ENCODE measurements around the gene ZNF260. TPM values are rescaled to one million over a fixed set of nuclear protein-coding genes. Genes with fewer than 3 reads are reported as not detected.

Gene ZNF260
- total and polyA plus RNA-seq, 2 of the 4 experiments (the other 2 are of a cell fraction) = 4.0 to 11.3 TPM

DNA sequence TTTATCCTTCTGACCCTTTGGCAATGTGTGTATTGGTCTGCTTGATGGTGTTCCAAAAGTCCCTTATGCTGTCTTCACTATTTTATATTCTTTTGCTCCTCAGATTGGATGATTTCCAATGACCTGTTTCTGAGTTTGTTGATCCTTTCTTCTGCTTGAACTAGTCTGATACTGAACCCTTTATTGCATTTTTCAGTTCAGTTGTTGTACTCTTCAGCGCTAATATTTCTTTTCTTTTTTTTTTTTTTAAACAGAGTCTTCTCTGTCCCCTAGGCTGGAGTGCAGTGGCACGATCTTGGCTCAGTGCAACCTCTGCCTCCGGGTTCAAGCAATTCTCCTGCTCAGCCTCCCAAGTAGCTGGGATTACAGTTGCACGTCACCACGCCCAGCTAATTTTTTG, 26.1 kb downstream of the ZNF260 start:
- Histone ChIP-seq H2AK9ac (replicated peaks; ENCODE audit: low read depth, low read length, poor library complexity) (no peak overlapping the region), H3K14ac (replicated peaks; ENCODE audit: low read depth, low read length) (no peak overlapping the region), H2AFZ (replicated peaks; ENCODE audit: low read length, poor library complexity) (no peak overlapping the region), H3K27ac (ENCODE audit: insufficient read depth, low read length) (no peak overlapping the region), H3K9me3 (ENCODE audit: control insufficient read depth, insufficient read depth, low read length) (peaks cover 46% of the 10 kb centered on the region), H3K27me3 (ENCODE audit: control insufficient read depth, insufficient read depth, low read length) (no peaks in the 10 kb centered on the region), H3K4ac (ENCODE audit: low read depth, low read length) (no peak overlapping the region), H4K91ac (ENCODE audit: insufficient read depth, low read depth, low read length) (no peak overlapping the region), H3K18ac (ENCODE audit: low read depth, low read length) (no peak overlapping the region), H4K8ac (ENCODE audit: low read depth in 2 of 2, low read length in 2 of 2) (no peak overlapping the region), H3K9ac (ENCODE audit: low read depth, low read length) (no peak overlapping the region), H2BK5ac (ENCODE audit: low read depth, low read length, poor library complexity, severe bottlenecking) (no peak overlapping the region), H2BK20ac (ENCODE audit: low read depth, low read length) (no peak overlapping the region), H2AK5ac (ENCODE audit: low read depth, low read length) (no peak overlapping the region), H3K4me3 (ENCODE audit: insufficient read depth, low read depth, low read length) (no peak overlapping the region), H3K4me2 (ENCODE audit: low read depth, low read length) (no peak overlapping the region), H4K20me1 (ENCODE audit: insufficient read depth, low read length) (no peaks in the 10 kb centered on the region), H3K36me3 (ENCODE audit: control insufficient read depth, insufficient read depth, low read length) (no peaks in the 10 kb centered on the region), H3K23ac (ENCODE audit: low read depth, low read length) (no peak overlapping the region), H2BK15ac (ENCODE audit: low read depth, low read length) (no peak overlapping the region), H3K4me1 (ENCODE audit: control insufficient read depth, insufficient read depth, low read length) (no peaks in the 10 kb centered on the region), H3K9me1 (ENCODE audit: insufficient read depth, low read length) (no peaks in the 10 kb centered on the region), H3K79me1 (ENCODE audit: low read depth in 1 of 2, low read length in 2 of 2) (no peaks in the 10 kb centered on the region), H3K56ac (ENCODE audit: extremely low read depth, insufficient read depth, low read length) (no peak overlapping the region), H4K5ac (ENCODE audit: low read depth, low read length) (no peak overlapping the region), H2BK120ac (ENCODE audit: low read depth, low read length) (no peak overlapping the region)
- ATAC-seq (ENCODE audit: low read depth) = no peak
- no TSS peak for BruUV-seq (replicated peaks)
- in situ Hi-C loops (cut with MboI; ENCODE audit: low sequenced_read_pairs) = no loop called here
- DNase-seq = no peak
- TF ChIP-seq MAFK (IDR thresholded peaks at IDR 0.05; ENCODE audit: low read depth, low read length) (no peak), NFE2L2 (IDR thresholded peaks at IDR 0.05; ENCODE audit: low read depth, low read length) (no peak), POLR2A (IDR thresholded peaks at IDR 0.05; ENCODE audit: low read depth, low read length) (no peak), CHD1 (IDR thresholded peaks at IDR 0.05; ENCODE audit: low read depth, low read length) (no peak), RFX5 (IDR thresholded peaks at IDR 0.05; ENCODE audit: low read depth, low read length) (no peak), RCOR1 (IDR thresholded peaks at IDR 0.05; ENCODE audit: insufficient replicate concordance, low read length) (no peak)
- CTCF ChIA-PET = no interaction called here
- WGBS, 2 experiments (ENCODE audit: extremely low coverage in 2 of 2, insufficient read length in 1 of 2) = no CpG with 5 or more reads among the region's 5 CpGs
- intact Hi-C loops (cut with micrococcal nuclease) = no loop called here
- dilution Hi-C loops (cut with HindIII; ENCODE audit: low sequenced_read_pairs, unreplicated experiment) = no loop called here
- POLR2A ChIA-PET (ENCODE audit: unreplicated experiment) = no interaction called here
